ENCODE data around the gene AUTS2.

Gene AUTS2

DNA sequence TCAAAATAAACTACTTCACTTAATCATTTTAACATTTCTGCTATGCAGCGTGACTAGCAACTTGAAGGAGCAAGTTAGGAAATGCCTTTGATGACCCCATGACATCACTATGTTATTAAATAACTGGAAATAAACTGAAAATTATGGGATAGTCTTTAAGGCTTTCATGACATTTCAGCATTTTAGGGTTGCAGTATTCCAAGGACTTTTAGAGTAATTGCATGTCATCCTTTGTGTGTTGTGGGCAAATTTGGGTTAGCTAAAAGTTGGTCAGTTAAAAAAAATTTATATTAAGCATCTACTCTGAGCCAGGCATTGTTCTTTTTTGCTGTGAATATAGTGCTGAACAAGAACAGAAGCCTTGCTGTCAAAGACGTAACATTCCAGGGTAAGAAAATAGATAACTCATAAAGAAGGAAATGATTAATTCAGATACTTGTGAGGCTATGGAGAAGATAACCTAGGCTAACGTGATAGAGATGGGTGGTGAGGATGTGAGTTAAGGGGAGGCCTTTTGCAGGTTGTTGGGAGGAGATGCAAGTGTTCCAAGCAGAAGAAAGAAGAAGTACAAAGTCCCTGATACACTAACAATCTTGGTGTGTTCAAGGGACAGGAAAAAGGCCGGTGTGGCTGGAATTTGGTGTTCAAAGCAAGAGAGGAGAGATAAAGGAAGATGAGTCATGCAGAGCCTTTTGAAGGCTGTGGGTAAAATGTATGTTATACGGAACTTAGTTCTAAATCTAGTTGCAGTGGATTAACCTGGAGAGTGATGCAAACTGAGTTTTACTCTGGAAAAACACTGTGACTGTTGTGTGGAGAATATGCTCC, 610.2 kb downstream of the AUTS2 start:
- H3K27me3 ChIP-seq (ENCODE audit: insufficient read depth, low read length), result no peaks in the 10 kb centered on the region
- no peaks in the 10 kb centered on the region for H3K9me2 ChIP-seq (ENCODE audit: low read depth, low read length)
- H3K4me2 ChIP-seq (ENCODE audit: low read length), result no peak overlapping the region
- H3K9me3 ChIP-seq (ENCODE audit: low read length), result no peaks in the 10 kb centered on the region
- no peak overlapping the region for H3K27ac ChIP-seq (ENCODE audit: low read depth, low read length, poor library complexity, severe bottlenecking)
- H2AFZ ChIP-seq (ENCODE audit: low read length), result no peak overlapping the region
- H3K9ac ChIP-seq (ENCODE audit: low read length), result no peak overlapping the region
- H3K4me1 ChIP-seq (ENCODE audit: insufficient read depth, low read length, severe bottlenecking), result no peaks in the 10 kb centered on the region
- no peaks in the 10 kb centered on the region for H3K79me2 ChIP-seq (ENCODE audit: insufficient read depth, low read length)
- no peaks in the 10 kb centered on the region for H3F3A ChIP-seq (ENCODE audit: insufficient read depth, low read length)
- TF ChIP-seq EZH2 (IDR thresholded peaks at IDR 0.05; ENCODE audit: borderline replicate concordance, low read length), result no peak
- TF ChIP-seq, protein P1, sequence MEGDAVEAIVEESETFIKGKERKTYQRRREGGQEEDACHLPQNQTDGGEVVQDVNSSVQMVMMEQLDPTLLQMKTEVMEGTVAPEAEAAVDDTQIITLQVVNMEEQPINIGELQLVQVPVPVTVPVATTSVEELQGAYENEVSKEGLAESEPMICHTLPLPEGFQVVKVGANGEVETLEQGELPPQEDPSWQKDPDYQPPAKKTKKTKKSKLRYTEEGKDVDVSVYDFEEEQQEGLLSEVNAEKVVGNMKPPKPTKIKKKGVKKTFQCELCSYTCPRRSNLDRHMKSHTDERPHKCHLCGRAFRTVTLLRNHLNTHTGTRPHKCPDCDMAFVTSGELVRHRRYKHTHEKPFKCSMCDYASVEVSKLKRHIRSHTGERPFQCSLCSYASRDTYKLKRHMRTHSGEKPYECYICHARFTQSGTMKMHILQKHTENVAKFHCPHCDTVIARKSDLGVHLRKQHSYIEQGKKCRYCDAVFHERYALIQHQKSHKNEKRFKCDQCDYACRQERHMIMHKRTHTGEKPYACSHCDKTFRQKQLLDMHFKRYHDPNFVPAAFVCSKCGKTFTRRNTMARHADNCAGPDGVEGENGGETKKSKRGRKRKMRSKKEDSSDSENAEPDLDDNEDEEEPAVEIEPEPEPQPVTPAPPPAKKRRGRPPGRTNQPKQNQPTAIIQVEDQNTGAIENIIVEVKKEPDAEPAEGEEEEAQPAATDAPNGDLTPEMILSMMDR (IDR thresholded peaks at IDR 0.05; ENCODE audit: low read length), result no peak
- no peaks in the 10 kb centered on the region for H4K20me1 ChIP-seq (ENCODE audit: insufficient read depth, low read length)
- no peak overlapping the region for H3K4me3 ChIP-seq (ENCODE audit: low read depth, low read length, poor library complexity, severe bottlenecking)
- no peaks in the 10 kb centered on the region for H3K36me3 ChIP-seq (ENCODE audit: insufficient read depth, low read length)

DNA sequence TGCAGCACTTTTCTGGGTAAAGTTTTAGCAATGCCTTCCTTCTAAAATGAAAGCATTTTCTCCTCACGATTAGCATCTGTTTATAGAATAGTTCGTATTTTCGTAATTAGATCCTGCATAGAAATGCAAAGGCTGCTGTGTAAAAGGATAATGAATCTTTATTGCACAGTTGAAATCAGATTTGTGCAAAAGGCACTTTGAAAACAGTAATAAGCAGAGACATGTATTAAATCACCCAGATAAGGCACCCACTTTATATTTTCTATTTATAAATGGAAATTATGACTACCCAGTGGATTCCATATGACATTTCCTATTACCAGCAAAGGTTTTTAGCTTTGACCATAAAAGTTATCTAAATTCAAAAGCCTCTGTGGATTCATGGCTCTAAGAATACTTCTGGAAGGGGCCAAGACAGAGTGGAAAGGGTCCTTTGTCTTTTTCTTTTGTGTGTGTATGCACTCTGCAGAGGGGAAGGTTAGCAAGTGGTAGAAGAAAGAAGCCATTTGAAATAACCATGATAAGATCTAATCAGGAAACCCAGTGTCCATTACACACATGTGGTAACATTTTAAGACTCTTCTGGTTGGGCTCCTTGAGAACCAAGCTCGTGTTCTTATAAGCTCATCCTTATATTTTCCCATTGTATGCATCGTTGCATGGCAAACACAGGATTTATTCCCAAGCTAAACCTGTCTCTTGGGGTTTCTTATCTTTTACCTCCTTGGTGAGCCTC, 612.1 kb downstream of the AUTS2 start:
- Histone ChIP-seq H3K36me3 (ENCODE audit: insufficient read depth, low read length) (no peaks in the 10 kb centered on the region), H3K27ac (ENCODE audit: low read depth, low read length, poor library complexity, severe bottlenecking) (no peak overlapping the region), H3K27me3 (ENCODE audit: insufficient read depth, low read length) (no peaks in the 10 kb centered on the region), H3K4me3 (ENCODE audit: low read depth, low read length, poor library complexity, severe bottlenecking) (no peak overlapping the region), H2AFZ (ENCODE audit: low read length) (no peak overlapping the region), H3F3A (ENCODE audit: insufficient read depth, low read length) (no peaks in the 10 kb centered on the region), H3K4me1 (ENCODE audit: insufficient read depth, low read length, severe bottlenecking) (no peaks in the 10 kb centered on the region), H3K9me2 (ENCODE audit: low read depth, low read length) (no peaks in the 10 kb centered on the region), H3K79me2 (ENCODE audit: insufficient read depth, low read length) (no peaks in the 10 kb centered on the region), H3K9me3 (ENCODE audit: low read length) (no peaks in the 10 kb centered on the region), H4K20me1 (ENCODE audit: insufficient read depth, low read length) (no peaks in the 10 kb centered on the region), H3K9ac (ENCODE audit: low read length) (no peak overlapping the region), H3K4me2 (ENCODE audit: low read length) (no peak overlapping the region)
- no peak for TF ChIP-seq EZH2 (IDR thresholded peaks at IDR 0.05; ENCODE audit: borderline replicate concordance, low read length)
- TF ChIP-seq, protein P1 (IDR thresholded peaks at IDR 0.05; ENCODE audit: low read length), result no peak

DNA sequence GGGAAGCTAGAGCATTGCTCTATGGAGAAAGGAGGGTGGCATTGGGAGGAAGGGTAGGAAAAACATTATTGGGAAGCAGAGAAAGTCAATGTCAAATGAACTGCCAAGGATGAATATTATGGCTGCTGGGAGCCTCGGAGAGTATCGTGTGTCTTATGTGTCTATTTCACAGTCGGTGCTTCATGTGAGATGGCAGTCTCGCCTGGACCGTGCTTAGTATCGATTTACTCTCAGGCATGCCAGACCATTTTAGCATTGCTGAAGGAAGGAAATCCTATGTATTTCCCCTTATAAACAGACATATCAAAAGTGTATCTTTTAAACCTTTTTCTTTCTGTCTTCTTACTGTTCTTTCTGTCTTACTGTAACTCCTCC, 612.6 kb downstream of the AUTS2 start:
- no peaks in the 10 kb centered on the region for H3K79me2 ChIP-seq (ENCODE audit: insufficient read depth, low read length)
- no peaks in the 10 kb centered on the region for H3K36me3 ChIP-seq (ENCODE audit: insufficient read depth, low read length)
- no peak overlapping the region for H3K4me2 ChIP-seq (ENCODE audit: low read length)
- no peaks in the 10 kb centered on the region for H3K4me1 ChIP-seq (ENCODE audit: insufficient read depth, low read length, severe bottlenecking)
- no peak for TF ChIP-seq EZH2 (IDR thresholded peaks at IDR 0.05; ENCODE audit: borderline replicate concordance, low read length)
- TF ChIP-seq, protein P1 (IDR thresholded peaks at IDR 0.05; ENCODE audit: low read length), result no peak
- no peak overlapping the region for H3K27ac ChIP-seq (ENCODE audit: low read depth, low read length, poor library complexity, severe bottlenecking)
- H3K27me3 ChIP-seq (ENCODE audit: insufficient read depth, low read length), result no peaks in the 10 kb centered on the region
- no peaks in the 10 kb centered on the region for H3F3A ChIP-seq (ENCODE audit: insufficient read depth, low read length)
- no peaks in the 10 kb centered on the region for H3K9me2 ChIP-seq (ENCODE audit: low read depth, low read length)
- H2AFZ ChIP-seq (ENCODE audit: low read length), result no peak overlapping the region
- no peaks in the 10 kb centered on the region for H3K9me3 ChIP-seq (ENCODE audit: low read length)
- H3K4me3 ChIP-seq (ENCODE audit: low read depth, low read length, poor library complexity, severe bottlenecking), result no peak overlapping the region
- H4K20me1 ChIP-seq (ENCODE audit: insufficient read depth, low read length), result no peaks in the 10 kb centered on the region
- H3K9ac ChIP-seq (ENCODE audit: low read length), result no peak overlapping the region

All from OCI-LY1 (cell line).